ENCODE data around the gene POP4.

The POP4 gene

DNA sequence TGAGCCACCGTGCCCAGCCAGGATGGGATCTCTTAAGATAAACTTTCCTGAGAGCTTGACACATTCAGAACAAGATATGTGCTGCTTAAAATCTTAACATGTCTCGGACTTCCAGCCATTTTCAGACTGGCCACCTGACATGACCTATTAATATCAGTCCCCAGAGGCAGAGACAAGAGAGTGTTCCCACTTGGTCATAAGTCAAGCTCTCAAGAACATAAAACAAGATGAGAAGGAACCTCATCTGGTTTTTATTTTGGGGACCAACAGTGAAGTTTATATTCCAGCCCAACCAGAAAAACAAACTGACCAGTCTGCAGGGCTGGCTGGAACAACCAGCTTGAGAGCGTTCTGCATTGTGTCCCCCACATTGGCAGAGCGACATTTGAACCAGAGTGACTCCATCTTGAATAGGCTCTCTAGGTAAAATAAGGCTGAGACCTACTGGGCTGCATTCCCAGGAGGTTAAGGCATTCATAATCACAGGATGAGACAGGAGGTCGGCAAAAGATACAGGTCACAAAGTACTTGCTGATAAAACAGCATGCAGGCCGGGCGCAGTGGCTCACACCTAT lies 37.4 kb downstream of the POP4 start:
- Histone ChIP-seq H3K4me1 (ENCODE audit: insufficient read depth, low read length, severe bottlenecking) (no peaks in the 10 kb centered on the region), H3K9me3 (ENCODE audit: low read length) (no peaks in the 10 kb centered on the region)

GRCh38 chr19:29644210-29644609 lies 38.1 kb downstream of the POP4 start:
- Histone ChIP-seq H3K9ac (ENCODE audit: low read length) (no peak overlapping the region), H3K4me2 (ENCODE audit: low read length) (no peak overlapping the region), H3K9me3 (ENCODE audit: low read length) (no peaks in the 10 kb centered on the region), H3K27ac (ENCODE audit: low read depth, low read length, poor library complexity, severe bottlenecking) (no peak overlapping the region), H3K36me3 (ENCODE audit: insufficient read depth, low read length) (no peaks in the 10 kb centered on the region), H3K9me2 (ENCODE audit: low read depth, low read length) (no peaks in the 10 kb centered on the region), H3K4me1 (ENCODE audit: insufficient read depth, low read length, severe bottlenecking) (no peaks in the 10 kb centered on the region), H4K20me1 (ENCODE audit: insufficient read depth, low read length) (no peaks in the 10 kb centered on the region), H3K79me2 (ENCODE audit: insufficient read depth, low read length) (no peaks in the 10 kb centered on the region), H3F3A (ENCODE audit: insufficient read depth, low read length) (no peaks in the 10 kb centered on the region), H3K4me3 (ENCODE audit: low read depth, low read length, poor library complexity, severe bottlenecking) (no peak overlapping the region), H2AFZ (ENCODE audit: low read length) (no peak overlapping the region), H3K27me3 (ENCODE audit: insufficient read depth, low read length) (no peaks in the 10 kb centered on the region)
- TF ChIP-seq, protein P1, sequence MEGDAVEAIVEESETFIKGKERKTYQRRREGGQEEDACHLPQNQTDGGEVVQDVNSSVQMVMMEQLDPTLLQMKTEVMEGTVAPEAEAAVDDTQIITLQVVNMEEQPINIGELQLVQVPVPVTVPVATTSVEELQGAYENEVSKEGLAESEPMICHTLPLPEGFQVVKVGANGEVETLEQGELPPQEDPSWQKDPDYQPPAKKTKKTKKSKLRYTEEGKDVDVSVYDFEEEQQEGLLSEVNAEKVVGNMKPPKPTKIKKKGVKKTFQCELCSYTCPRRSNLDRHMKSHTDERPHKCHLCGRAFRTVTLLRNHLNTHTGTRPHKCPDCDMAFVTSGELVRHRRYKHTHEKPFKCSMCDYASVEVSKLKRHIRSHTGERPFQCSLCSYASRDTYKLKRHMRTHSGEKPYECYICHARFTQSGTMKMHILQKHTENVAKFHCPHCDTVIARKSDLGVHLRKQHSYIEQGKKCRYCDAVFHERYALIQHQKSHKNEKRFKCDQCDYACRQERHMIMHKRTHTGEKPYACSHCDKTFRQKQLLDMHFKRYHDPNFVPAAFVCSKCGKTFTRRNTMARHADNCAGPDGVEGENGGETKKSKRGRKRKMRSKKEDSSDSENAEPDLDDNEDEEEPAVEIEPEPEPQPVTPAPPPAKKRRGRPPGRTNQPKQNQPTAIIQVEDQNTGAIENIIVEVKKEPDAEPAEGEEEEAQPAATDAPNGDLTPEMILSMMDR (IDR thresholded peaks at IDR 0.05; ENCODE audit: low read length) = no peak
- no peak for TF ChIP-seq EZH2 (IDR thresholded peaks at IDR 0.05; ENCODE audit: borderline replicate concordance, low read length)

More for the DNA sequence above, 37.4 kb downstream of the POP4 start:
- Histone ChIP-seq H4K20me1 (ENCODE audit: insufficient read depth, low read length) (no peaks in the 10 kb centered on the region), H3K9ac (ENCODE audit: low read length) (no peak overlapping the region), H3F3A (ENCODE audit: insufficient read depth, low read length) (no peaks in the 10 kb centered on the region), H3K36me3 (ENCODE audit: insufficient read depth, low read length) (no peaks in the 10 kb centered on the region), H3K9me2 (ENCODE audit: low read depth, low read length) (no peaks in the 10 kb centered on the region), H3K4me2 (ENCODE audit: low read length) (no peak overlapping the region), H2AFZ (ENCODE audit: low read length) (no peak overlapping the region), H3K27ac (ENCODE audit: low read depth, low read length, poor library complexity, severe bottlenecking) (no peak overlapping the region), H3K27me3 (ENCODE audit: insufficient read depth, low read length) (no peaks in the 10 kb centered on the region), H3K79me2 (ENCODE audit: insufficient read depth, low read length) (no peaks in the 10 kb centered on the region), H3K4me3 (ENCODE audit: low read depth, low read length, poor library complexity, severe bottlenecking) (no peak overlapping the region)
- TF ChIP-seq, protein P1 (IDR thresholded peaks at IDR 0.05; ENCODE audit: low read length) = no peak
- no peak for TF ChIP-seq EZH2 (IDR thresholded peaks at IDR 0.05; ENCODE audit: borderline replicate concordance, low read length)

GRCh38 chr19:29645491-29645867 lies 39.4 kb downstream of the POP4 start:
- H4K20me1 ChIP-seq (ENCODE audit: insufficient read depth, low read length) = no peaks in the 10 kb centered on the region
- H3K9me3 ChIP-seq (ENCODE audit: low read length) = no peaks in the 10 kb centered on the region
- H3K79me2 ChIP-seq (ENCODE audit: insufficient read depth, low read length) = no peaks in the 10 kb centered on the region
- no peaks in the 10 kb centered on the region for H3K27me3 ChIP-seq (ENCODE audit: insufficient read depth, low read length)
- H3K4me2 ChIP-seq (ENCODE audit: low read length) = no peak overlapping the region
- H3K4me3 ChIP-seq (ENCODE audit: low read depth, low read length, poor library complexity, severe bottlenecking) = no peak overlapping the region
- no peak overlapping the region for H3K9ac ChIP-seq (ENCODE audit: low read length)
- no peak overlapping the region for H2AFZ ChIP-seq (ENCODE audit: low read length)
- no peaks in the 10 kb centered on the region for H3K9me2 ChIP-seq (ENCODE audit: low read depth, low read length)
- TF ChIP-seq, protein P1 (IDR thresholded peaks at IDR 0.05; ENCODE audit: low read length) = no peak
- TF ChIP-seq EZH2 (IDR thresholded peaks at IDR 0.05; ENCODE audit: borderline replicate concordance, low read length) = no peak
- H3F3A ChIP-seq (ENCODE audit: insufficient read depth, low read length) = no peaks in the 10 kb centered on the region
- no peaks in the 10 kb centered on the region for H3K36me3 ChIP-seq (ENCODE audit: insufficient read depth, low read length)
- H3K27ac ChIP-seq (ENCODE audit: low read depth, low read length, poor library complexity, severe bottlenecking) = no peak overlapping the region
- no peaks in the 10 kb centered on the region for H3K4me1 ChIP-seq (ENCODE audit: insufficient read depth, low read length, severe bottlenecking)
